Kidney epithelial cell (primary cell): ENCODE results near the gene PCED1A. TPM values are rescaled to one million over a fixed set of nuclear protein-coding genes. Genes with fewer than 3 reads are reported as not detected.

Experiments used
- DNase-seq: peaks from one replicate; pipeline ENCODE4 v3.0.0-alpha.2; 2010; ENCODE audit warnings: low read depth
- H3K27me3 ChIP-seq: 2 replicates; pipeline ENCODE4 v1.6.0; 2011; ENCODE audit warnings: low read length; ENCODE audit not compliant: control insufficient read depth, insufficient read depth
- H3K36me3 ChIP-seq: 2 replicates; pipeline ENCODE4 v1.5.1; 2011; ENCODE audit warnings: low read length; ENCODE audit not compliant: control insufficient read depth, insufficient read depth
- H3K4me3 ChIP-seq: 2 replicates; pipeline ENCODE4 v1.5.1; 2011; ENCODE audit warnings: low read depth, mild to moderate bottlenecking, control low read depth, low read length
- CTCF ChIP-seq: IDR thresholded peaks from 2 replicates; pipeline ENCODE4 v1.5.1; 2011; ENCODE audit warnings: mild to moderate bottlenecking, moderate library complexity, low read length, control low read depth, inconsistent platforms; ENCODE audit not compliant: insufficient read depth, poor library complexity, severe bottlenecking
- total RNA-seq: library from RNA; depleted of rRNA; stranded (reverse); fragments of >200 nt; gene quantifications from 2 replicates; pipeline ENCODE4 v1.2.3, GENCODE V29; 2015

PCED1A gene
- total RNA-seq, 1 donor from 2014 or later, result 30.4 TPM

- Histone ChIP-seq H3K27me3 (peaks cover 5% of the 10 kb centered on the region), H3K4me3 (peak overlapping the region; percentile 89), H3K36me3 (no peaks in the 10 kb centered on the region)
- no peak for TF ChIP-seq CTCF
- no peak for DNase-seq
These were observed 34.0 kb upstream of the PCED1A start for GRCh38 chr20:2874456-2874855.

- DNase-seq, result no peak
- TF ChIP-seq CTCF, result no peak
- Histone ChIP-seq H3K36me3 (no peaks in the 10 kb centered on the region), H3K27me3 (peaks cover 5% of the 10 kb centered on the region), H3K4me3 (peak overlapping the region; percentile 89)
These were observed 33.2 kb upstream of the PCED1A start for GRCh38 chr20:2873747-2874041.

GRCh38 chr20:2873010-2873746, 32.7 kb upstream of the PCED1A start, which contains the start of gene PTPRA:
TSS of gene PTPRA (plus strand) at chr20:2873481. CDS start at chr20:2964278, 90,797 bp downstream.
- no peaks in the 10 kb centered on the region for H3K36me3 ChIP-seq
- DNase-seq, result peak; percentile 47
- no peak for TF ChIP-seq CTCF
- peak within 1 kb of the TSS; percentile 89 for H3K4me3 ChIP-seq
- peaks cover 5% of the 10 kb centered on the region for H3K27me3 ChIP-seq

- no peaks in the 10 kb centered on the region for H3K36me3 ChIP-seq
- DNase-seq, result no peak
- TF ChIP-seq CTCF, result peak; percentile 30
- H3K27me3 ChIP-seq, result peaks cover 5% of the 10 kb centered on the region
- H3K4me3 ChIP-seq, result peak overlapping the region; percentile 89
These were observed 32.1 kb upstream of the PCED1A start for GRCh38 chr20:2872459-2873009.

GRCh38 chr20:2871661-2872458, 31.4 kb upstream of the PCED1A start:
- Histone ChIP-seq H3K4me3 (peak overlapping the region; percentile 89), H3K27me3 (peaks cover 5% of the 10 kb centered on the region), H3K36me3 (no peaks in the 10 kb centered on the region)
- no peak for DNase-seq
- TF ChIP-seq CTCF, result no peak
